ENCODE measurements around the gene DAZ2. TPM values are rescaled to one million over a fixed set of nuclear protein-coding genes. Genes with fewer than 3 reads are reported as not detected.
"Not testable (repeated sequence)": the region's sequence is repeated elsewhere in the genome, so short reads cannot be mapped to it uniquely, and the experiment has no call there.

The DAZ2 gene, protein sequence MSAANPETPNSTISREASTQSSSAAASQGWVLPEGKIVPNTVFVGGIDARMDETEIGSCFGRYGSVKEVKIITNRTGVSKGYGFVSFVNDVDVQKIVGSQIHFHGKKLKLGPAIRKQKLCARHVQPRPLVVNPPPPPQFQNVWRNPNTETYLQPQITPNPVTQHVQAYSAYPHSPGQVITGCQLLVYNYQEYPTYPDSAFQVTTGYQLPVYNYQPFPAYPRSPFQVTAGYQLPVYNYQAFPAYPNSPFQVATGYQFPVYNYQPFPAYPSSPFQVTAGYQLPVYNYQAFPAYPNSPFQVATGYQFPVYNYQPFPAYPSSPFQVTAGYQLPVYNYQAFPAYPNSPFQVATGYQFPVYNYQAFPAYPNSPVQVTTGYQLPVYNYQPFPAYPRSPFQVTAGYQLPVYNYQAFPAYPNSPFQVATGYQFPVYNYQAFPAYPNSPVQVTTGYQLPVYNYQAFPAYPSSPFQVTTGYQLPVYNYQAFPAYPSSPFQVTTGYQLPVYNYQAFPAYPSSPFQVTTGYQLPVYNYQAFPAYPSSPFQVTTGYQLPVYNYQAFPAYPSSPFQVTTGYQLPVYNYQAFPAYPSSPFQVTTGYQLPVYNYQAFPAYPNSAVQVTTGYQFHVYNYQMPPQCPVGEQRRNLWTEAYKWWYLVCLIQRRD
- total RNA-seq: not detected

DNA sequence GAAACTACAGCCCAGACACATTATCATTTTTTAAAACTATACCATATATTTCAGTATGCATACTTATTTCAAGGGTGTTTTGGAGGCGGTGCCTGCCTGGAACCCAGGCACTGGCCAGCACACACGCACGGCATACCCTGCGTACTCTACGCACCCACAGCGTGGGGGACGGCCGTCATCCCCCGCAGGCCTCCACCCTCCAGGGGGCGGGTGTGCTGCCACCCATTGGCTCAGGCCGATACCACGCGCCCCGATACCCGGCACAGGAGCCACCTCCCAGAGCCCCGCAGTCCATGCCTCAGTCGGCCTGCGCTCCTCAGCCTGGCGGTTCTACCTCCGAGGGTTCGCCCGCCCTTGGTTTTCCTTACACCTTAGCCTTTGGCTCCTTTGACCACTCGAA lies at the start of gene DAZ2:
DAZ2 (plus strand) TSS at position 301 of the 400 bp plus-strand sequence. CDS start 208 bp downstream, outside the sequence.
- H3K27ac ChIP-seq; H3K4me1 ChIP-seq; H3K4me3 ChIP-seq (replicated peaks in 1 of 3); intact Hi-C loops (cut with DNase I); H3K27me3 ChIP-seq; DNase-seq; H3K9me3 ChIP-seq; H3K36me3 ChIP-seq: not testable (repeated sequence)
- WGBS, 2 donors: no CpG with 5 or more reads among the region's 23 CpGs

DNA sequence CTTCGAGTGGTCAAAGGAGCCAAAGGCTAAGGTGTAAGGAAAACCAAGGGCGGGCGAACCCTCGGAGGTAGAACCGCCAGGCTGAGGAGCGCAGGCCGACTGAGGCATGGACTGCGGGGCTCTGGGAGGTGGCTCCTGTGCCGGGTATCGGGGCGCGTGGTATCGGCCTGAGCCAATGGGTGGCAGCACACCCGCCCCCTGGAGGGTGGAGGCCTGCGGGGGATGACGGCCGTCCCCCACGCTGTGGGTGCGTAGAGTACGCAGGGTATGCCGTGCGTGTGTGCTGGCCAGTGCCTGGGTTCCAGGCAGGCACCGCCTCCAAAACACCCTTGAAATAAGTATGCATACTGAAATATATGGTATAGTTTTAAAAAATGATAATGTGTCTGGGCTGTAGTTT lies 20.4 kb upstream of the DAZ2 start, which contains the start of gene DAZ1:
DAZ1 (minus strand) TSS at position 101 of the 400 bp plus-strand sequence. CDS start 208 bp downstream, outside the sequence.
- H3K27ac ChIP-seq; DNase-seq; intact Hi-C loops (cut with DNase I); H3K9me3 ChIP-seq; H3K4me1 ChIP-seq; H3K27me3 ChIP-seq; H3K36me3 ChIP-seq; H3K4me3 ChIP-seq (replicated peaks in 1 of 3): not testable (repeated sequence)
- no CpG with 5 or more reads among the region's 23 CpGs for WGBS, 2 donors

DNA sequence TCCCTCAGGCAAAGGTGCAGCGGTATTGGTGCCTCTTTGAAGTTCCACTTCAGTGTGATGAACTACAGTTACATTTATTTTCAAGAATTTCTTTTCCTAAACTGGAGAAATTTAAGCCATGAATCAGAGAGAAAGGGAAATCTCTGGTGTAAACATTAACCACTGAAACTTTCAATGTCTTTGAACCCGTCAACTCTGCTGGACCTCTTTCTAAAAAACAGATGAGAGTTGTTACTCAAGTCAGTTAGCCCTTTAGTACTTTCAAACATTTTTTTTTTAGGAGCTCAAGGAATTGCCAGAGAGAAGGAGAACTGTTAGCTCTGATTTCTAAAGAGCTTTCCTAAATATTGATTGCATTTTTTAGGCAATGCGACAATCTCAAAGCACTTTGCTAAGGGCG lies 11.9 kb upstream of the DAZ2 start:
- H3K4me1 ChIP-seq; H3K9me3 ChIP-seq; intact Hi-C loops (cut with DNase I); DNase-seq; H3K27ac ChIP-seq; H3K4me3 ChIP-seq (replicated peaks in 1 of 3); H3K27me3 ChIP-seq; H3K36me3 ChIP-seq: not testable (repeated sequence)
- no CpG with 5 or more reads among the region's 4 CpGs for WGBS, 2 donors

- DNase-seq; H3K4me1 ChIP-seq; H3K4me3 ChIP-seq (replicated peaks in 1 of 3); intact Hi-C loops (cut with DNase I); H3K27ac ChIP-seq; H3K27me3 ChIP-seq; H3K36me3 ChIP-seq; H3K9me3 ChIP-seq: not testable (repeated sequence)
- WGBS, 2 donors: 20 to 29% methylated on average over 1 of the region's 4 CpGs
These were observed 9.4 kb upstream of the DAZ2 start for GRCh38 chrY:23209802-23210495.

DNA sequence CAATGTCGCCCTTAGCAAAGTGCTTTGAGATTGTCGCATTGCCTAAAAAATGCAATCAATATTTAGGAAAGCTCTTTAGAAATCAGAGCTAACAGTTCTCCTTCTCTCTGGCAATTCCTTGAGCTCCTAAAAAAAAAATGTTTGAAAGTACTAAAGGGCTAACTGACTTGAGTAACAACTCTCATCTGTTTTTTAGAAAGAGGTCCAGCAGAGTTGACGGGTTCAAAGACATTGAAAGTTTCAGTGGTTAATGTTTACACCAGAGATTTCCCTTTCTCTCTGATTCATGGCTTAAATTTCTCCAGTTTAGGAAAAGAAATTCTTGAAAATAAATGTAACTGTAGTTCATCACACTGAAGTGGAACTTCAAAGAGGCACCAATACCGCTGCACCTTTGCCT lies 8.7 kb upstream of the DAZ2 start:
- H3K9me3 ChIP-seq; H3K27ac ChIP-seq; H3K27me3 ChIP-seq; H3K4me1 ChIP-seq; DNase-seq; intact Hi-C loops (cut with DNase I); H3K36me3 ChIP-seq; H3K4me3 ChIP-seq (replicated peaks in 1 of 3): not testable (repeated sequence)
- WGBS, 2 donors: no CpG with 5 or more reads among the region's 4 CpGs

Other genes with a start within 250 kb of the DAZ2 start
- gene BPY2, start 235.3 kb upstream of the DAZ2 start, total RNA-seq: not detected
- under 1 TPM in 1 of 4 donors, not detected in 3; 0.13 TPM for gene DAZ1, start 20.5 kb upstream of the DAZ2 start, total RNA-seq